GM12875 (cell line): Measurements from ENCODE around the gene EPHA3.

Experiments
- H3K4me3 ChIP-seq: one replicate; pipeline ENCODE4 v1.5.1; 2011; ENCODE audit warnings: low read depth, low read length, control low read depth
- CTCF ChIP-seq: IDR thresholded peaks from 2 replicates; pipeline ENCODE4 v1.5.1; 2011; ENCODE audit warnings: low read depth, mild to moderate bottlenecking, control low read depth, inconsistent platforms, low read length, moderate library complexity, borderline replicate concordance; ENCODE audit not compliant: insufficient read depth

EPHA3 gene

GRCh38 chr3:89105503-89105902, 1.9 kb upstream of the EPHA3 start:
- no peak for TF ChIP-seq CTCF
- no peak overlapping the region for H3K4me3 ChIP-seq

GRCh38 chr3:89108291-89108550, 800 bp downstream of the EPHA3 start:
- no peak overlapping the region for H3K4me3 ChIP-seq
- no peak for TF ChIP-seq CTCF

DNA sequence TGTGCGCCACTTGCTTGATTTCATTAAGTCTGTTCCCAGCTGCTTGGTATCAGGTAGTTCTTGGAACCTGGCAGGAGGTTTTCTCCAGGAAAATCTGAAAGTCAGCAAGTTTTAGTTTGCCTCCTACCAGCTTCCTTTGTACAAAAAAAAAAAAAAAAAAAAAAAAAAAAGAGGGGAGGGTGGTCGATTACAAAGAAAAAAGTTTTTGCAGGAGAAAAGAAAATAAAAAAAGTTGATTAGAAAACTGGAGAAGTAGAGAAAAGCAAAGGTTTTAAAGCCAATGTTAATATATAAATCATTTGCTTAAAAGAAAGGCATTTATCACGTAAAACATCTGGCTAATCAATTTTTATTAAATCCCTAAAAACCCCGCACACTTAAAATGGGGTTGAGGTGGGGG, 5.9 kb downstream of the EPHA3 start:
- no peak overlapping the region for H3K4me3 ChIP-seq
- no peak for TF ChIP-seq CTCF

GRCh38 chr3:89113893-89114840, 6.7 kb downstream of the EPHA3 start:
- peak; percentile 77 for TF ChIP-seq CTCF
- no peak overlapping the region for H3K4me3 ChIP-seq

GRCh38 chr3:89114841-89115223, 7.4 kb downstream of the EPHA3 start:
- no peak for TF ChIP-seq CTCF
- H3K4me3 ChIP-seq = no peak overlapping the region

- no peak overlapping the region for H3K4me3 ChIP-seq
- no peak for TF ChIP-seq CTCF
These were observed 9.1 kb downstream of the EPHA3 start for GRCh38 chr3:89116476-89116875.

- H3K4me3 ChIP-seq = no peak overlapping the region
- no peak for TF ChIP-seq CTCF
These were observed 30.6 kb downstream of the EPHA3 start for GRCh38 chr3:89138048-89138447.
